Coronary artery (tissue), 2 donors: ENCODE measurements around the gene ISM1.

Experiments used
- DNase-seq: peaks from one replicate; pipeline ENCODE4 v3.0.0-alpha.2; 2017; ENCODE audit warnings: low spot score
- H3K27ac ChIP-seq, 2 donors: fragments of 200-600 bp; sonication (generic); one replicate each; pipeline ENCODE4 v1.5.1; 2016 to 2019
- H3K4me3 ChIP-seq: fragments of 200-600 bp; sonication (generic); 2 replicates; pipeline ENCODE4 v1.5.1; 2016; ENCODE audit warnings: mild to moderate bottlenecking, moderate library complexity
- TF ChIP-seq, protein P1 (sequence below): fragments of 200-600 bp; sonication (generic); IDR thresholded peaks from one replicate; pipeline ENCODE4 v1.5.1; 2019; ENCODE audit warnings: antibody characterized with exemption

Gene ISM1

DNA sequence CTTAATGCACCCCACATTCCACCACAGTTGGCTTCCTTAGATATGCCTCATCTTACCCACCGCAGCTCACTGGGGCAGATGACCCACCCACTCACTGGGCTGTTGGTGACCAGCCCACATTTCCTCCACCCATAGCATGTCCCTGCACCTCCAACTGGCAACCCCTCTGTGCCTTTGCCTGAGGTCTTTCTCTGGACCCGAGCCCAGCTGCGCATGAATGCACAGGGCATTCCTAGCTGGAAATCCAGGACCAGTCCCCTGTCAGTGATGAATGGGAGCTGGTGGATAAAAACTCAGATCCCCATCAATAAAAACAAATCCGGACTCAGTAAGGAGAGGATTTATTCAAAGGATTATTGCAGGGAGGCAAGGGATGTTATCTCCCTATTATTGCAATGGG lies 75.0 kb downstream of the ISM1 start:
- Histone ChIP-seq H3K27ac (no peak overlapping the region), H3K4me3 (no peak overlapping the region)
- TF ChIP-seq, protein P1, sequence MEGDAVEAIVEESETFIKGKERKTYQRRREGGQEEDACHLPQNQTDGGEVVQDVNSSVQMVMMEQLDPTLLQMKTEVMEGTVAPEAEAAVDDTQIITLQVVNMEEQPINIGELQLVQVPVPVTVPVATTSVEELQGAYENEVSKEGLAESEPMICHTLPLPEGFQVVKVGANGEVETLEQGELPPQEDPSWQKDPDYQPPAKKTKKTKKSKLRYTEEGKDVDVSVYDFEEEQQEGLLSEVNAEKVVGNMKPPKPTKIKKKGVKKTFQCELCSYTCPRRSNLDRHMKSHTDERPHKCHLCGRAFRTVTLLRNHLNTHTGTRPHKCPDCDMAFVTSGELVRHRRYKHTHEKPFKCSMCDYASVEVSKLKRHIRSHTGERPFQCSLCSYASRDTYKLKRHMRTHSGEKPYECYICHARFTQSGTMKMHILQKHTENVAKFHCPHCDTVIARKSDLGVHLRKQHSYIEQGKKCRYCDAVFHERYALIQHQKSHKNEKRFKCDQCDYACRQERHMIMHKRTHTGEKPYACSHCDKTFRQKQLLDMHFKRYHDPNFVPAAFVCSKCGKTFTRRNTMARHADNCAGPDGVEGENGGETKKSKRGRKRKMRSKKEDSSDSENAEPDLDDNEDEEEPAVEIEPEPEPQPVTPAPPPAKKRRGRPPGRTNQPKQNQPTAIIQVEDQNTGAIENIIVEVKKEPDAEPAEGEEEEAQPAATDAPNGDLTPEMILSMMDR, result no peak
- DNase-seq, result no peak

DNA sequence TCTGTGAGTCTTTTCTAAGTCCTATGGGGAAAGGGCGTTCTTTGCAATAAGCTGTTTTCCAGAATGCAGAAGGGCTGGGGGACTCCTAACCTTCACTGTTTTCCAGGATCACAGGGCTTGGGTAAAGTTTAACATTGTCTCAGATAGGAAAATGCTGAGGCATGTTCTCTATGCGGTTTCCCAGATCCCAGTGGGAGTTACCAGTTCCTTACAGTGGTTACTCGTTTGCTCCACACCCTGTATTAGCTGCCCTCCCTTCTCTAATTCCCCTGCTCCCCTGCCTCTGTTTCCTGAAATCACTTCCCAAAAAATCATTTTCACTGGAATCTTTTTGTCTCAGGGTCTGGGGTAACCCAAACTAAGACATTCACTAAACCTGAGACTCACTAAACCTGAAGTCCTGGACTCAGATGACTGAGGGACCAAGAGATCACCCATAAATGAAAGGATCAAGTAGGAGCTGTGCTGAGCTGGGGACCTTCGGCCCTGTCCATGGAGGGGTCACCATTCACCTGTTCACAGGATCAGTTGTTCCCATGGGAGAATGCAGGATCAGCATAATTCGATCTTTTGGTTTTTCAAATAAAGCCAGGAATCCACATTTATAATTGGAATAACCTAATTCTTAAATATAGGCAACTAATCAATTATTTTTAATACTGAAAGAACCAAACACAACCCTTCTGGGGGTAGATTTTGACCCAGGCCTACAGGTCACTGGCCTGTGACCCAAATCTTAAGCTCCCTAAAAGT lies 76.2 kb downstream of the ISM1 start:
- H3K4me3 ChIP-seq, result no peak overlapping the region
- TF ChIP-seq, protein P1, result no peak
- no peak for DNase-seq
- H3K27ac ChIP-seq, result no peak overlapping the region

DNA sequence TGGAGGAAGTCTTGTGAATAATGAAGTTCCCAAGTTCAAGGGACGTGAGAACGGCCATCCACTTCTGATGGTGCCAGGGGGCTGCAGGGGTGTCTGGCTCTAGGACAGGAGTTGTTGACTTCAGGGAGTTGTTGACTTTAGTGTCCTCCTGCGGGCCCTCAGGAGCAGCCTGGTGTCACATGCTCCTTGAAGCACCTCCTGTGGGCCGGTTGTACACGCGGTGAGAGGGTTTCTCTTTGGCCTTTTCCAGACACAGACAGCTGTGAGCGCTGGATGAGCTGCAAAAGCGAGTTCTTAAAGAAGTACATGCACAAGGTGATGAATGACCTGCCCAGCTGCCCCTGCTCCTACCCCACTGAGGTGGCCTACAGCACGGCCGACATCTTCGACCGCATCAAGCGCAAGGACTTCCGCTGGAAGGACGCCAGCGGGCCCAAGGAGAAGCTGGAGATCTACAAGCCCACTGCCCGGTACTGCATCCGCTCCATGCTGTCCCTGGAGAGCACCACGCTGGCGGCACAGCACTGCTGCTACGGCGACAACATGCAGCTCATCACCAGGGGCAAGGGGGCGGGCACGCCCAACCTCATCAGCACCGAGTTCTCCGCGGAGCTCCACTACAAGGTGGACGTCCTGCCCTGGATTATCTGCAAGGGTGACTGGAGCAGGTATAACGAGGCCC lies 77.8 kb downstream of the ISM1 start:
- DNase-seq, result no peak
- TF ChIP-seq, protein P1, result no peak
- no peak overlapping the region for H3K27ac ChIP-seq
- no peak overlapping the region for H3K4me3 ChIP-seq

DNA sequence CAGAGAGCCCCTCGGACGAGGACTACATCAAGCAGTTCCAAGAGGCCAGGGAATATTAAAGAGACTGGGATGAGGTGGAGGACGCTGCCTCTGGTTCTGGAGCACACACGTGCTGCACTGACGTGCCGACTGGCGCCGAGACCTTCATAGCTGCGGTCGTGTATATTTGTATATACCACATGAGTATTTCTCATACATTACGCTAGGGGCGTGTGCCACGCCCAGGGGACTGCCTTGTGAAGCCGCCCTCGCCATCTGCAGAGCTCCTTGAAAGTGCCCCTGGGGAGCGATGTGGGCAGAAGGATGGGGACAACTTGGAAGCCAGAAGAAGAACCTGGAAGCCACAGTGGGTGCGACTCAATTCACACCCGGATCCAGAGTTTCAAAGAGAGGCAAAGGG lies 78.3 kb downstream of the ISM1 start:
- DNase-seq, result no peak
- no peak overlapping the region for H3K27ac ChIP-seq
- no peak overlapping the region for H3K4me3 ChIP-seq
- TF ChIP-seq, protein P1, result no peak

DNA sequence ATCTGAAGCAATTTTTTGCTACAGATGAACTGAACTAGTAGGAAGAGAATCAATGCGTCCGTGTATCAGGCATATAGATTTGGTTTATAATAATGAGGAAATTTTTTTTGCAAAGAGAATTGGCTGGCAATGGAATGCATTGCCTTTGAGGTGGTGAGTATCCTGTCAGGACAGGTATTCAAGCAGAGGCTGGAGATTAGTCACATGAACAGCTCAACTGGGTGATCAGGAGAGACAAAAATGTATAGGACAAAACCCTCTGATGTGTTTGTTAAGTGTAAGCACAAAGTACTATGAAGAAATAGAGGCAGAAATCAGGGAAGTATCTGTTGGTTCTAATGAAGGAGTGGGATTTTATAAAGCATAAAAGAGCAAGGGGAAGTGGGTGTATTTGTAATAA lies 80.5 kb downstream of the ISM1 start:
- Histone ChIP-seq H3K27ac (no peak overlapping the region), H3K4me3 (no peak overlapping the region)
- TF ChIP-seq, protein P1, result no peak
- no peak for DNase-seq

- TF ChIP-seq, protein P1, result no peak
- no peak for DNase-seq
- Histone ChIP-seq H3K27ac (no peak overlapping the region), H3K4me3 (no peak overlapping the region)
Measured at GRCh38 chr20:13302647-13303450, 81.8 kb downstream of the ISM1 start.
